Medulla oblongata (tissue), 1 donor: ENCODE measurements around the gene ANO4.
A peak's percentile ranks its signal among the peaks of the same experiment; 100 is the strongest.
"Not testable (repeated sequence)": the region's sequence is repeated elsewhere in the genome, so short reads cannot be mapped to it uniquely, and the experiment has no call there.

Source experiments
- DNase-seq: peaks from one replicate; pipeline ENCODE4 v3.0.0-alpha.2; 2015; ENCODE audit errors: extremely low spot score

Gene ANO4

GRCh38 chr12:101087920-101088319 is 293.3 kb downstream of the ANO4 start:
- no peak for DNase-seq

GRCh38 chr12:101089271-101089670 is 294.7 kb downstream of the ANO4 start:
- DNase-seq: no peak

- not testable (repeated sequence) for DNase-seq
Measured at GRCh38 chr12:101090222-101090621, 295.6 kb downstream of the ANO4 start.

- no peak for DNase-seq
Measured at GRCh38 chr12:101097829-101098580, 303.4 kb downstream of the ANO4 start.

GRCh38 chr12:101107032-101107763 is 312.6 kb downstream of the ANO4 start:
- no peak for DNase-seq

GRCh38 chr12:101108130-101108529 is 313.6 kb downstream of the ANO4 start:
- no peak for DNase-seq

- DNase-seq: peak; percentile 45
Measured at GRCh38 chr12:101110866-101111265, 316.3 kb downstream of the ANO4 start.

GRCh38 chr12:101111441-101111840 is 316.9 kb downstream of the ANO4 start:
- DNase-seq: no peak

- no peak for DNase-seq
Measured at GRCh38 chr12:101115326-101115725, 320.8 kb downstream of the ANO4 start.

GRCh38 chr12:101116911-101117310 is 322.3 kb downstream of the ANO4 start:
- no peak for DNase-seq

GRCh38 chr12:101117842-101118241 is 323.3 kb downstream of the ANO4 start:
- peak; percentile 13 for DNase-seq

- DNase-seq: no peak
Measured at GRCh38 chr12:101127521-101128219, 333.1 kb downstream of the ANO4 start.

- not testable (repeated sequence) for DNase-seq
Measured at GRCh38 chr12:101145777-101146431, 351.3 kb downstream of the ANO4 start.

- DNase-seq: no peak
Measured at GRCh38 chr12:101165319-101165718, 370.7 kb downstream of the ANO4 start.

GRCh38 chr12:101166866-101167265 is 372.3 kb downstream of the ANO4 start:
- DNase-seq: no peak

GRCh38 chr12:101168001-101168400 is 373.4 kb downstream of the ANO4 start:
- DNase-seq: no peak

GRCh38 chr12:101172316-101172715 is 377.7 kb downstream of the ANO4 start:
- DNase-seq: no peak

GRCh38 chr12:101173197-101173749 is 378.7 kb downstream of the ANO4 start:
- DNase-seq: no peak

- DNase-seq: no peak
Measured at GRCh38 chr12:101174541-101174940, 380.0 kb downstream of the ANO4 start.
